ENCODE results near the gene FBXO36.

FBXO36 gene

DNA sequence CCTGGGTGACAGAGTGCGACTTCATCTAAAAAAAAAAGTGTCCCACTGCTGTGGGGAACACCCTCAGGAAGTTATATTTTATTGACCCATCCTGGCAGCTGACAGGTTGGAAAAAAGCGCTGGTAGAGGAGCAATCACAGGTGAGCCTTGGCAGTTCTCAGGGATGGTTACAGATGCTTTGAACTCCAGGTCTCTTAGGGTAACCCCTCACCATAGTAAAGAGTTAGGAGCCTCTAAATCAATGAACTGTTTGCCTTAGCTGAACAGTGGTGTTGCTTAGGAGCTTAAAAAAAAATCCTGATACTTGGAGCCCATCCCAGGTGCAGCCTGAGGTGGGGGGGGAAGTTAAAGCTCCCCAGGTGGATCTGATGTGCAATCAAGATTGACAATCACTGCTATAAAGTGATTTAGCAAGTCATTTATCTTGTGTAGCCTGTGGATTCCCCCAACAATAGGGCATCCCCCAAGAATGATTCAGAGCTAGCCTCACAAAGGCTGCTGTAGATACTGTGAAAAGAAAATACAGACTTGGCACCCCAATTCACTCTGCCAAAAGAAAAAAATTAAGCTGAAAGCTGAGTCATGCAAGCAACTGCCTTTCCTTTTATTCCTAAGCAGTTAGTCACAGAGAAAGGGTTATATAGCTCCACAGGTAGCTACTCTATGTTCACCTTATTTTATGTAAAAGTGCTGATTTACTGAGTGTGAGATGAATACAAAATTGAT is 131.6 kb downstream of the FBXO36 start:
- no peak for DNase-seq

- no peak for DNase-seq
Observed at GRCh38 chr2:230060672-230061293, 138.5 kb downstream of the FBXO36 start.

All from SIG-M5 (cell line).